ENCODE data around the gene FAM78B.

Gene FAM78B

GRCh38 chr1:166114419-166114818 lies 52.4 kb downstream of the FAM78B start:
- no peak for DNase-seq
- Histone ChIP-seq H3K9me3 (no peaks in the 10 kb centered on the region), H3K27ac (no peak overlapping the region), H3K4me1 (no peaks in the 10 kb centered on the region), H3K4me3 (no peak overlapping the region), H3K27me3 (no peaks in the 10 kb centered on the region), H3K36me3 (no peaks in the 10 kb centered on the region)
- TF ChIP-seq CTCF (IDR thresholded peaks at IDR 0.05), result no peak
- intact Hi-C loops (cut with DNase I; ENCODE audit: low total_unique reads), result no loop called here

GRCh38 chr1:166113630-166114029 lies 53.2 kb downstream of the FAM78B start:
- intact Hi-C loops (cut with DNase I; ENCODE audit: low total_unique reads), result no loop called here
- no peak for DNase-seq
- Histone ChIP-seq H3K4me3 (no peak overlapping the region), H3K27me3 (no peaks in the 10 kb centered on the region), H3K4me1 (no peaks in the 10 kb centered on the region), H3K36me3 (no peaks in the 10 kb centered on the region), H3K27ac (no peak overlapping the region), H3K9me3 (no peaks in the 10 kb centered on the region)
- no peak for TF ChIP-seq CTCF (IDR thresholded peaks at IDR 0.05)

- no peak for DNase-seq
- Histone ChIP-seq H3K4me3 (no peak overlapping the region), H3K4me1 (no peaks in the 10 kb centered on the region), H3K36me3 (no peaks in the 10 kb centered on the region), H3K27me3 (no peaks in the 10 kb centered on the region), H3K9me3 (no peaks in the 10 kb centered on the region), H3K27ac (no peak overlapping the region)
- no peak for TF ChIP-seq CTCF (IDR thresholded peaks at IDR 0.05)
- intact Hi-C loops (cut with DNase I; ENCODE audit: low total_unique reads), result no loop called here
Observed at GRCh38 chr1:166113031-166113430, 53.8 kb downstream of the FAM78B start.

GRCh38 chr1:166112425-166112824 lies 54.4 kb downstream of the FAM78B start:
- Histone ChIP-seq H3K4me3 (no peak overlapping the region), H3K4me1 (no peaks in the 10 kb centered on the region), H3K27me3 (no peaks in the 10 kb centered on the region), H3K36me3 (no peaks in the 10 kb centered on the region), H3K27ac (no peak overlapping the region), H3K9me3 (no peaks in the 10 kb centered on the region)
- no peak for DNase-seq
- TF ChIP-seq CTCF (IDR thresholded peaks at IDR 0.05), result no peak
- intact Hi-C loops (cut with DNase I; ENCODE audit: low total_unique reads), result no loop called here

- Histone ChIP-seq H3K27me3 (no peaks in the 10 kb centered on the region), H3K9me3 (no peaks in the 10 kb centered on the region), H3K4me1 (no peaks in the 10 kb centered on the region), H3K27ac (no peak overlapping the region), H3K36me3 (no peaks in the 10 kb centered on the region), H3K4me3 (no peak overlapping the region)
- intact Hi-C loops (cut with DNase I; ENCODE audit: low total_unique reads), result no loop called here
- no peak for TF ChIP-seq CTCF (IDR thresholded peaks at IDR 0.05)
- DNase-seq, result no peak
Observed at GRCh38 chr1:166111430-166111829, 55.4 kb downstream of the FAM78B start.

- intact Hi-C loops (cut with DNase I; ENCODE audit: low total_unique reads), result no loop called here
- no peaks in the 10 kb centered on the region for H3K36me3 ChIP-seq
- no peak for DNase-seq
- no peaks in the 10 kb centered on the region for H3K27me3 ChIP-seq
- no peak for TF ChIP-seq CTCF (IDR thresholded peaks at IDR 0.05)
- no peaks in the 10 kb centered on the region for H3K4me1 ChIP-seq
- no peak overlapping the region for H3K4me3 ChIP-seq
- no peaks in the 10 kb centered on the region for H3K9me3 ChIP-seq
- H3K27ac ChIP-seq, result no peak overlapping the region
Observed at GRCh38 chr1:166090244-166090643, 76.6 kb downstream of the FAM78B start.

Measured in tibial artery (tissue), 4 donors.